Gastroesophageal sphincter (tissue), 4 donors: ENCODE measurements around the gene AMER2. TPM values are rescaled to one million over a fixed set of nuclear protein-coding genes. Genes with fewer than 3 reads are reported as not detected.

ENCODE experiments used
- ATAC-seq: fragments of 150-250 bp; one replicate; pipeline ENCODE4 v1.9.1; 2016; ENCODE audit warnings: mild to moderate bottlenecking, moderate library complexity
- H3K27ac ChIP-seq, 4 donors: fragments of 200-600 bp; sonication (generic) in 3 of 4; 1 replicate in 3 of 4; 2 replicates in 1 of 4; pipeline ENCODE4 v1.5.1; 2016 to 2019
- H3K27me3 ChIP-seq: fragments of 200-600 bp; sonication (generic); one replicate; pipeline ENCODE4 v1.5.1; 2019
- H3K36me3 ChIP-seq, 2 donors: fragments of 200-600 bp; sonication (generic); one replicate each; pipeline ENCODE4 v1.5.1; 2019; ENCODE audit warnings: control low read depth in 1 of 2
- H3K4me1 ChIP-seq, 3 donors: fragments of 200-600 bp; sonication (generic); 1 replicate in 2 of 3; 2 replicates in 1 of 3; pipeline ENCODE4 v1.5.1; 2016 to 2019; ENCODE audit warnings: control low read depth in 2 of 3
- H3K4me3 ChIP-seq, 2 donors: fragments of 200-600 bp; sonication (generic); one replicate each; pipeline ENCODE4 v1.5.1; 2019; ENCODE audit warnings: mild to moderate bottlenecking in 1 of 2, moderate library complexity in 1 of 2
- H3K9me3 ChIP-seq, 3 donors: fragments of 200-600 bp; sonication (generic); one replicate each; pipeline ENCODE4 v1.5.1; 2017 to 2019; ENCODE audit warnings: control low read depth in 2 of 3
- CTCF ChIP-seq, 4 experiments: fragments of 200-600 bp in 2 of 4; fragments of 450-650 bp in 2 of 4; sonication (generic) in 1 of 4; IDR thresholded peaks; one replicate each; pipeline ENCODE4 v1.5.1; 2017 to 2019; ENCODE audit warnings: antibody characterized with exemption in 4 of 4, mild to moderate bottlenecking in 2 of 4, moderate library complexity in 2 of 4
- EP300 ChIP-seq: sonication (generic); formaldehyde crosslinking; IDR thresholded peaks from one replicate; pipeline ENCODE4 v1.6.1; 2017; ENCODE audit warnings: antibody characterized with exemption, mild to moderate bottlenecking
- POLR2A ChIP-seq, 2 donors: fragments of 450-650 bp; IDR thresholded peaks; one replicate each; pipeline ENCODE4 v1.6.1; 2017; ENCODE audit warnings: antibody characterized with exemption in 2 of 2, mild to moderate bottlenecking in 2 of 2, moderate library complexity in 1 of 2
- POLR2AphosphoS5 ChIP-seq: sonication (generic); formaldehyde crosslinking; IDR thresholded peaks from one replicate; pipeline ENCODE4 v1.6.1; 2017; ENCODE audit warnings: antibody characterized with exemption
- WGBS, 2 donors: methylation state at CpG; one replicate each; pipeline ENCODE4 v1.1.5; 2018; ENCODE audit warnings: low coverage in 1 of 2; 5-methylcytosine and 5-hydroxymethylcytosine counted together
- total RNA-seq, 4 donors: library from RNA; depleted of rRNA; stranded (reverse); fragments of >200 nt; gene quantifications; one replicate each; pipeline ENCODE4 v1.1.0, GENCODE V29; 2016

AMER2 gene
- total RNA-seq, 4 donors from 2014 or later = 0.04 to 0.81 (median 0.31) TPM; not detected in 1

DNA sequence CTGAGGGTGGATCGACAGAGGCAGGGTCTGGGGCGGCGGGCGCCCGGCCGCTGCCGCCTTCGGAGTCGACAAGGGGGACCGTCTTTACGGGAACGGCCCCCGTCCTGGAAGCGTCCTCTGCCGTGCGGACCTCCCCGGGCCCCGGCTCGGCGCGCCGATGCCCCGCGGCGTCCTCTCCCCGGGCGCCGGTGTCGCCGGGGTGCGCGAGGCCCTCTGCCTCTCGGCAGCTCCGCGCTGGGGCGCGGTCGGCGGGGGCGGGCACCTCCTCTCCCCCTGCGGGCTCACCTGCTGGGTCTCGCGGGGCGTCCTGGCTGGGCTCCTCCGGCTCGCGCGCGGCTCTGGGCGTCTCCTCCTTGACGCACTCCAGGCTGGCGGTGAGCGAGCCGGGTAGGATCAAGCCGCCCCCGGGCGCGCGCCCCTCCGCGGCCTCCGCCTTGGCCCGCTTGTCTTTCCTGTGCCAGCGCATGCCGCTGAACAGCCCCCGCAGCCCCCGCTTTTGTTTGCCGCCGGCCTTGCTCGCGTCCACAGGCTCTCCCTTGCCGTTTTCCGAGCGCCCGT, 1.5 kb downstream of the AMER2 start:
- Histone ChIP-seq H3K27me3 (peaks cover 73% of the 10 kb centered on the region), H3K27ac (no peak overlapping the region), H3K36me3 (no peaks in the 10 kb centered on the region), H3K4me3 (peak overlapping the region in 1 of 2 donors; percentile 45), H3K9me3 (no peaks in the 10 kb centered on the region), H3K4me1 (peaks cover 0 to 21% (median 7%) of the 10 kb centered on the region in 3 donors)
- no peak for ATAC-seq
- no CpG with 5 or more reads among the region's 75 CpGs for WGBS, 2 donors
- TF ChIP-seq POLR2A (IDR thresholded peaks at IDR 0.05) (no peak), EP300 (no peak), CTCF (IDR thresholded peaks at IDR 0.05) (no peak), POLR2AphosphoS5 (no peak)

- H3K4me3 ChIP-seq = peak overlapping the region in 1 of 2 donors; percentile 45
- TF ChIP-seq CTCF (IDR thresholded peaks at IDR 0.05) (no peak), POLR2AphosphoS5 (no peak), POLR2A (IDR thresholded peaks at IDR 0.05) (no peak), EP300 (no peak)
- no peak for ATAC-seq
- no peaks in the 10 kb centered on the region for H3K9me3 ChIP-seq
- no peaks in the 10 kb centered on the region for H3K36me3 ChIP-seq
- 96% methylated on average over 4 of the region's 37 CpGs; no CpG with 5 or more reads in 1 of the 2 donors for WGBS, 2 donors
- H3K27ac ChIP-seq = no peak overlapping the region
- peaks cover 0 to 21% (median 7%) of the 10 kb centered on the region in 3 donors for H3K4me1 ChIP-seq
- peaks cover 70% of the 10 kb centered on the region for H3K27me3 ChIP-seq
These were observed 2.0 kb downstream of the AMER2 start for GRCh38 chr13:25169951-25170553.

DNA sequence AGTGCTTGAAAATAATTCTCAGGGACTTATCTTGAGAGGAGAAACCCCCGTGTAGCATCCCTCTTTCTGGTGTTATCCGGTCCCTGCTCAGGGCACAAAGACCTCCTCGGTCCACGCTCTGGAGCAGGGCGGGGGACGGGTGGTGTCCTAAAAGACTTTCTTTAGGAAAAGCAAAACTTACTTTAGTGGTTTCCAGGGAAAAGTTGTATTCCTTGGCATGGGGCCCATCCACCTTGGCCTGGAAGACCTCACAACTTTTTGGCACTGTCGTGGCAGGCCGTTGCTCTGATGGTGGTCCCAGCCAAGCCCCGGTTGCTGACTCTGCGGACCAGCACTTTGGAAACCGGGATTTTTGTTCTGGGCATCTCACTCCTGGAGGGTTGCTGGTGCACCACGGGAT, 2.7 kb downstream of the AMER2 start:
- no peaks in the 10 kb centered on the region for H3K9me3 ChIP-seq
- H3K4me1 ChIP-seq = peaks cover 0 to 21% (median 7%) of the 10 kb centered on the region in 3 donors
- no peak overlapping the region for H3K27ac ChIP-seq
- H3K4me3 ChIP-seq = no peak overlapping the region
- ATAC-seq = no peak
- WGBS, 2 donors = 44 to 69% methylated on average over 2 to 8 of the region's 12 CpGs
- peaks cover 63% of the 10 kb centered on the region for H3K27me3 ChIP-seq
- no peak for TF ChIP-seq CTCF (IDR thresholded peaks at IDR 0.05)
- TF ChIP-seq POLR2A (IDR thresholded peaks at IDR 0.05) = no peak
- TF ChIP-seq EP300 = no peak
- TF ChIP-seq POLR2AphosphoS5 = no peak
- H3K36me3 ChIP-seq = no peaks in the 10 kb centered on the region

- ATAC-seq = no peak
- H3K27me3 ChIP-seq = peaks cover 57% of the 10 kb centered on the region
- peaks cover 0 to 21% (median 7%) of the 10 kb centered on the region in 3 donors for H3K4me1 ChIP-seq
- no peaks in the 10 kb centered on the region for H3K36me3 ChIP-seq
- 51 to 67% methylated on average over 2 to 3 of the region's 3 CpGs for WGBS, 2 donors
- H3K27ac ChIP-seq = no peak overlapping the region
- H3K4me3 ChIP-seq = no peak overlapping the region
- H3K9me3 ChIP-seq = no peaks in the 10 kb centered on the region
- no peak for TF ChIP-seq POLR2AphosphoS5
- TF ChIP-seq CTCF (IDR thresholded peaks at IDR 0.05) = no peak
- TF ChIP-seq POLR2A (IDR thresholded peaks at IDR 0.05) = no peak
- no peak for TF ChIP-seq EP300
These were observed 3.3 kb downstream of the AMER2 start for GRCh38 chr13:25168790-25169189.
